T-helper 2 cell (primary cell): ENCODE data around the gene ZNF431.
"Not testable (repeated sequence)": the region's sequence is repeated elsewhere in the genome, so short reads cannot be mapped to it uniquely, and the experiment has no call there.

ENCODE experiments used
- DNase-seq, 5 experiments: peaks; one replicate each; pipeline versions ENCODE4 v3.0.0 to v3.0.0-alpha.2; 2012 to 2022
- total RNA-seq, 2 donors: gene quantifications; one replicate each; lab custom pipeline; 2026; lab: John Stamatoyannopoulos, UW

The ZNF431 gene
- total RNA-seq = 42.1 to 52.5 reads per million in 2 donors

GRCh38 chr19:21141787-21142464, at the start of gene ZNF431:
Gene ZNF431, plus strand, starts transcription at chr19:21142040. Its CDS starts 144 bp downstream, at chr19:21142184.
- peak; percentile 61 to 98 (median 83) for DNase-seq

GRCh38 chr19:21092109-21092508, 49.7 kb upstream of the ZNF431 start:
- DNase-seq = no peak

- DNase-seq = no peak
These were observed 47.4 kb upstream of the ZNF431 start for GRCh38 chr19:21094347-21095025.

- no peak for DNase-seq
These were observed 43.5 kb upstream of the ZNF431 start for GRCh38 chr19:21098291-21098690.

GRCh38 chr19:21101521-21102242, 40.2 kb upstream of the ZNF431 start:
- DNase-seq = peak in 1 of 5 experiments; percentile 22

GRCh38 chr19:21109116-21109515, 32.7 kb upstream of the ZNF431 start:
- DNase-seq = no peak

GRCh38 chr19:21110183-21110582, 31.7 kb upstream of the ZNF431 start:
- DNase-seq = no peak

GRCh38 chr19:21115430-21115829, 26.4 kb upstream of the ZNF431 start:
- DNase-seq = no peak

- no peak for DNase-seq
These were observed 24.6 kb upstream of the ZNF431 start for GRCh38 chr19:21117041-21117907.

- DNase-seq = no peak
These were observed 15.8 kb upstream of the ZNF431 start for GRCh38 chr19:21126078-21126477.

- no peak for DNase-seq
These were observed 14.8 kb upstream of the ZNF431 start for GRCh38 chr19:21127001-21127400.

GRCh38 chr19:21127898-21128297, 13.9 kb upstream of the ZNF431 start:
- no peak for DNase-seq

- no peak for DNase-seq
These were observed 12.7 kb upstream of the ZNF431 start for GRCh38 chr19:21128901-21129698.

- no peak for DNase-seq
These were observed 11.6 kb upstream of the ZNF431 start for GRCh38 chr19:21130097-21130775.

GRCh38 chr19:21133633-21134032, 8.2 kb upstream of the ZNF431 start:
- no peak for DNase-seq

- DNase-seq = no peak
These were observed 6.9 kb upstream of the ZNF431 start for GRCh38 chr19:21134934-21135366.

- DNase-seq = no peak
These were observed 6.4 kb upstream of the ZNF431 start for GRCh38 chr19:21135433-21135832.

- no peak for DNase-seq
These were observed 3.7 kb upstream of the ZNF431 start for GRCh38 chr19:21138130-21138529.

- DNase-seq = not testable (repeated sequence)
These were observed 834 bp upstream of the ZNF431 start for GRCh38 chr19:21141006-21141405.

- no peak for DNase-seq
These were observed 1.6 kb downstream of the ZNF431 start for GRCh38 chr19:21143428-21143827.

GRCh38 chr19:21143854-21144253, 2.0 kb downstream of the ZNF431 start:
- DNase-seq = no peak
